ENCODE measurements around the gene OTOR.

OTOR gene

GRCh38 chr20:16714751-16715150 is 33.4 kb upstream of the OTOR start:
- Histone ChIP-seq H3K4me3 (ENCODE audit: low read length) (no peak overlapping the region), H3K79me2 (ENCODE audit: control insufficient read depth, insufficient read depth, low read length) (no peaks in the 10 kb centered on the region), H3K23ac (ENCODE audit: low read length) (no peak overlapping the region), H3K4me2 (ENCODE audit: low read length) (no peak overlapping the region), H3K36me3 (ENCODE audit: control insufficient read depth, insufficient read depth, low read length) (no peaks in the 10 kb centered on the region), H3K56ac (ENCODE audit: low read length) (no peak overlapping the region), H3K4ac (ENCODE audit: low read depth, low read length) (peak overlapping the region; percentile 36), H4K8ac (ENCODE audit: low read depth, low read length) (no peak overlapping the region), H3K4me1 (ENCODE audit: control insufficient read depth, low read depth, low read length) (no peaks in the 10 kb centered on the region), H2BK15ac (replicated peaks; ENCODE audit: low read depth) (no peak overlapping the region), H4K5ac (ENCODE audit: low read length) (no peak overlapping the region), H3K27ac (ENCODE audit: low read depth, low read length) (no peak overlapping the region), H2BK120ac (ENCODE audit: low read depth, low read length) (no peak overlapping the region), H2AK5ac (ENCODE audit: low read length) (no peak overlapping the region), H3K79me1 (ENCODE audit: low read length) (no peaks in the 10 kb centered on the region), H3K18ac (ENCODE audit: low read length) (no peak overlapping the region), H3K27me3 (ENCODE audit: insufficient read depth, low read length, poor library complexity) (no peaks in the 10 kb centered on the region), H2BK5ac (ENCODE audit: low read length) (no peak overlapping the region), H3K9ac (ENCODE audit: low read length) (no peak overlapping the region)
- DNase-seq: no peak
- no CpG with 5 or more reads among the region's 4 CpGs for WGBS (ENCODE audit: extremely low coverage, insufficient coverage, low lambda C conversion rate)

DNA sequence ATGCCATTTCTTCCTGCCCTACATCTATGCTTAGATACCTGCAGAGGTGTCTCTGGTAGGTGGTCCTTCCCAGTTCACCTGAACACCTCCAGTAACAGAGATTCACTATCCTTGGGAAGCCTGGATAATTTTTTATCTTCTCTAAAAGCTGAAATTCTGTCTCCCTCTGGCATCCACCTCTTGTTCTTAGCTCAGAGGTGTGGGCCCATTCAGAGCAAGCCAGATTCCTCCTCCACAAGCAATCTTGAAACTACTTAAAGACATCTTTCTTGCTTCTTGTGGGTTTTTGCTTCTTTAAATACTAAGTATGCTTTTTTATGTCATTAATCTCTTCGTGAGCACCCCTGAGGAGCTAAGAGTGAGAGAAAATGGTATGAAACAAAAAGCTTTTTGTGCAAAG is 28.7 kb upstream of the OTOR start:
- no peak overlapping the region for H4K5ac ChIP-seq (ENCODE audit: low read length)
- H3K56ac ChIP-seq (ENCODE audit: low read length): no peak overlapping the region
- no peak overlapping the region for H2BK120ac ChIP-seq (ENCODE audit: low read depth, low read length)
- no peaks in the 10 kb centered on the region for H3K79me2 ChIP-seq (ENCODE audit: control insufficient read depth, insufficient read depth, low read length)
- no peak overlapping the region for H2BK15ac ChIP-seq (replicated peaks; ENCODE audit: low read depth)
- H3K4me1 ChIP-seq (ENCODE audit: control insufficient read depth, low read depth, low read length): no peaks in the 10 kb centered on the region
- H4K8ac ChIP-seq (ENCODE audit: low read depth, low read length): no peak overlapping the region
- no peak overlapping the region for H2AK5ac ChIP-seq (ENCODE audit: low read length)
- H3K4me3 ChIP-seq (ENCODE audit: low read length): no peak overlapping the region
- H3K79me1 ChIP-seq (ENCODE audit: low read length): no peaks in the 10 kb centered on the region
- H3K4me2 ChIP-seq (ENCODE audit: low read length): no peak overlapping the region
- H3K27ac ChIP-seq (ENCODE audit: low read depth, low read length): no peak overlapping the region
- no peak overlapping the region for H3K18ac ChIP-seq (ENCODE audit: low read length)
- H3K23ac ChIP-seq (ENCODE audit: low read length): no peak overlapping the region
- H3K4ac ChIP-seq (ENCODE audit: low read depth, low read length): no peak overlapping the region
- WGBS (ENCODE audit: extremely low coverage, insufficient coverage, low lambda C conversion rate): no CpG with 5 or more reads among the region's 1 CpG
- no peak overlapping the region for H2BK5ac ChIP-seq (ENCODE audit: low read length)
- DNase-seq: no peak
- H3K27me3 ChIP-seq (ENCODE audit: insufficient read depth, low read length, poor library complexity): no peaks in the 10 kb centered on the region
- no peak overlapping the region for H3K9ac ChIP-seq (ENCODE audit: low read length)
- no peaks in the 10 kb centered on the region for H3K36me3 ChIP-seq (ENCODE audit: control insufficient read depth, insufficient read depth, low read length)

DNA sequence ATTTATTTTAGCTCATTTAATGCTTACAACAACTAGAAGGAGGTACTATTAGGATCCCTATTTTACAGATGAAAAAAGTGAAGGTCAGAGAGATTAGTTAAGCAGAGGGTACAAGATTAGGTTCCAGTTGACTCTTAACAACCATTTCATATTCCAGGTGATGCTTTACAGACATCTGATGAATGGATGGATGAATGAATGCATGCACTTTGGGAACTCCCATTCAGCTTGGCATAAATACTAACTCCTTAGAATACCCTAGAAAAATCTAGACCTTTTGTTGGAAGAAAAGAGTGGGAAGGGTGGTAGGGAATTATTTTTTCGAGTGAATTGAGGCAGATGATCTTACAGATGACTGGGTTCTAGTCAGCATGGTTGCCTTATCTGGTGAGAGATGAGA is 19.1 kb upstream of the OTOR start:
- Histone ChIP-seq H3K56ac (ENCODE audit: low read length) (peak overlapping the region; percentile 61), H2BK120ac (ENCODE audit: low read depth, low read length) (no peak overlapping the region), H3K18ac (ENCODE audit: low read length) (peak overlapping the region; percentile 52), H3K27ac (ENCODE audit: low read depth, low read length) (peak overlapping the region; percentile 1), H3K23ac (ENCODE audit: low read length) (no peak overlapping the region), H3K4me1 (ENCODE audit: control insufficient read depth, low read depth, low read length) (no peaks in the 10 kb centered on the region), H3K27me3 (ENCODE audit: insufficient read depth, low read length, poor library complexity) (no peaks in the 10 kb centered on the region), H3K4ac (ENCODE audit: low read depth, low read length) (peak overlapping the region; percentile 96), H3K4me3 (ENCODE audit: low read length) (no peak overlapping the region), H3K36me3 (ENCODE audit: control insufficient read depth, insufficient read depth, low read length) (no peaks in the 10 kb centered on the region), H3K9ac (ENCODE audit: low read length) (no peak overlapping the region), H3K79me1 (ENCODE audit: low read length) (peaks cover 9% of the 10 kb centered on the region), H4K5ac (ENCODE audit: low read length) (no peak overlapping the region), H2BK5ac (ENCODE audit: low read length) (peak overlapping the region; percentile 1), H4K8ac (ENCODE audit: low read depth, low read length) (peak overlapping the region; percentile 1), H3K79me2 (ENCODE audit: control insufficient read depth, insufficient read depth, low read length) (peaks cover 16% of the 10 kb centered on the region), H2AK5ac (ENCODE audit: low read length) (no peak overlapping the region), H2BK15ac (replicated peaks; ENCODE audit: low read depth) (no peak overlapping the region), H3K4me2 (ENCODE audit: low read length) (peak overlapping the region; percentile 4)
- no CpG with 5 or more reads among the region's 1 CpG for WGBS (ENCODE audit: extremely low coverage, insufficient coverage, low lambda C conversion rate)
- no peak for DNase-seq

DNA sequence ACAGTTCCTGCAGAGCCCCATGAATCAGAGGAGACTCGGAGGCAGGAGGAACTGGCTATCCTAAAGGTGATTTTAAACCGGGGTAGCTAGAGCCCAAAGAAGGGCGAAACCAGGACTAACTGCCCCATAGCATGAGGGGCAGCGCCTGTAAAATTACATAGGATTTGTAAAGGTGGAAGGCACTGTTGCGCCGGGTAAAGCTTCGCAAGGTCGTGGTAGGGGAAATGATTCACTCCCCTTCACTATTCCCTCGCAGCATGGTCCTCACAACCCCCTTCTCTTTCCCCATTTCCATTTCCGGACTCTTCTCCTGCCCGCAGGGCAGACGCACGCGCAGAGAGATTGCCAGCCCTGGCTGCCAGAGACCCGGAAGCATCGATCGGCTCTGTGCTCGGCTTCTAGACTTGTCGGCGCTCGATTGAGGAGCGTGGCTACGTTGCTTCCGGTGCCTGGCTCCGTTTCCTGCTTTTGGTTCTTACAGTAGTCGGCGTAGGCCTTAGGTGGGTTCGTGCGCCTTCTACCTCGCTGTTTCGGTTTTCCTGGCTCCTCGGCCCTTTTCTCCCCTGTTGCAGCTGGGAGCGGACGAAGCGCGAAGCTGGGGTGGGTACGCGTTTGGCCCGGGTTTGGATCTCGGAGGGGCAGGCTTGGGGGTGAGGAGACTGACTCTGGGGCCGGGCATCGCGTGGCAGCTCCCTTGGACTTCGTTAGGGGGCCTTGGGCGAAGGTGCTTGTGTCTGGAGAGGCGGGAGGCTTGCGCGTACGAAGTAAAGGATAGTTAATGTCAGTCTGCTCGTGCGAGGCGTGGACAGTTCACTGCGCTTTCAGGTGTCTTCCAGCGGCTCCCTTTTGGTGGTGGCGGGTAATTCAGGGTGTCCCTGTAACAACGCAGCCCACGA is 18.3 kb upstream of the OTOR start, which contains the start of gene SNRPB2:
SNRPB2 (plus strand) TSS at position 462 of the 896 bp plus-strand sequence. CDS start 1,677 bp downstream, outside the sequence.
- no CpG with 5 or more reads among the region's 57 CpGs for WGBS (ENCODE audit: extremely low coverage, insufficient coverage, low lambda C conversion rate)

DNA sequence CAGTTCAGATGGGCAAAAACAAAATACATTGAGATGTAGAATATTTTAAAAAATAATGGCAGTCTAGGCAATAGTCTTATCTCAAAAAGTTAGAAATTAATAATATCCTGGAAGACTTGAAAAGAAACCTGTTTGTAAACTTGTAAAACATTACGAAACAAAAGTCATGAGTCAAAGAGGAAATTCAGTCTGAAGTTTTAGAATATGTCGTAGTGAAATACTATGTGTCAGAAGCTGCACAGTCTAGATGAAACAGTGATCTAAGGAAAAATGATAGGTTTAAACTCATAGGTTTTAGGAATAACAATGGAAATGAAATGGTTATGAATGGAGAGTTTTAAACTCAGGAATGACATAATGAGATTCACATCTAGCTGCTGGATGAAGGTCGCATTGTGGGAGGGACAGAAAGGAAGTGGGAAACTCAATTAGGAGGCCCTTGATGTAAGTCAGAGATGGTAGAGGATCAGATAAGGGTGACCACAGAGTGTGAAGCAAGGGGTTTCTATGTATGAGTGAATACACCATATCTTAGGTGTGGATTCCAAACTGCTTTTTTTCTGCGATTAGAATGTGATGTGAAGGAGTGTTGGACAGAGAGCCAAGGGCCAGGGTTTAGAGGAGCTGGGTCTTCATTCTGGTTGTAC is 15.5 kb upstream of the OTOR start:
- Histone ChIP-seq H3K79me2 (ENCODE audit: control insufficient read depth, insufficient read depth, low read length) (peaks cover 24% of the 10 kb centered on the region), H3K4ac (ENCODE audit: low read depth, low read length) (no peak overlapping the region), H3K23ac (ENCODE audit: low read length) (no peak overlapping the region), H3K4me1 (ENCODE audit: control insufficient read depth, low read depth, low read length) (no peaks in the 10 kb centered on the region), H3K79me1 (ENCODE audit: low read length) (peaks cover 18% of the 10 kb centered on the region), H2BK15ac (replicated peaks; ENCODE audit: low read depth) (no peak overlapping the region), H3K27me3 (ENCODE audit: insufficient read depth, low read length, poor library complexity) (no peaks in the 10 kb centered on the region), H3K9ac (ENCODE audit: low read length) (no peak overlapping the region), H3K36me3 (ENCODE audit: control insufficient read depth, insufficient read depth, low read length) (peaks cover 2% of the 10 kb centered on the region), H2BK5ac (ENCODE audit: low read length) (no peak overlapping the region), H4K5ac (ENCODE audit: low read length) (no peak overlapping the region), H3K18ac (ENCODE audit: low read length) (no peak overlapping the region), H3K56ac (ENCODE audit: low read length) (no peak overlapping the region), H4K8ac (ENCODE audit: low read depth, low read length) (no peak overlapping the region), H2AK5ac (ENCODE audit: low read length) (no peak overlapping the region), H3K27ac (ENCODE audit: low read depth, low read length) (no peak overlapping the region), H3K4me3 (ENCODE audit: low read length) (no peak overlapping the region), H2BK120ac (ENCODE audit: low read depth, low read length) (no peak overlapping the region), H3K4me2 (ENCODE audit: low read length) (no peak overlapping the region)
- no CpG with 5 or more reads among the region's 4 CpGs for WGBS (ENCODE audit: extremely low coverage, insufficient coverage, low lambda C conversion rate)
- peak; percentile 61 for DNase-seq

More for the DNA sequence above, 18.3 kb upstream of the OTOR start, which contains the start of gene SNRPB2:
- Histone ChIP-seq H3K4me2 (ENCODE audit: low read length) (peak within 1 kb of the TSS; percentile 92), H3K4me3 (ENCODE audit: low read length) (peak within 1 kb of the TSS; percentile 79), H2BK5ac (ENCODE audit: low read length) (peak within 1 kb of the TSS; percentile 36), H4K8ac (ENCODE audit: low read depth, low read length) (peak within 1 kb of the TSS; percentile 1), H3K79me1 (ENCODE audit: low read length) (peaks cover 12% of the 10 kb centered on the region), H2AK5ac (ENCODE audit: low read length) (no peak within 1 kb of the TSS), H4K5ac (ENCODE audit: low read length) (no peak within 1 kb of the TSS), H3K27me3 (ENCODE audit: insufficient read depth, low read length, poor library complexity) (no peaks in the 10 kb centered on the region), H3K27ac (ENCODE audit: low read depth, low read length) (peak within 1 kb of the TSS; percentile 1), H3K4me1 (ENCODE audit: control insufficient read depth, low read depth, low read length) (no peaks in the 10 kb centered on the region), H3K18ac (ENCODE audit: low read length) (peak within 1 kb of the TSS; percentile 52), H3K23ac (ENCODE audit: low read length) (peak within 1 kb of the TSS; percentile 59), H3K56ac (ENCODE audit: low read length) (peak within 1 kb of the TSS; percentile 97), H3K4ac (ENCODE audit: low read depth, low read length) (peak within 1 kb of the TSS; percentile 96), H3K9ac (ENCODE audit: low read length) (peak within 1 kb of the TSS; percentile 87), H2BK15ac (replicated peaks; ENCODE audit: low read depth) (no peak within 1 kb of the TSS), H2BK120ac (ENCODE audit: low read depth, low read length) (no peak within 1 kb of the TSS), H3K36me3 (ENCODE audit: control insufficient read depth, insufficient read depth, low read length) (peaks cover under 1% of the 10 kb centered on the region), H3K79me2 (ENCODE audit: control insufficient read depth, insufficient read depth, low read length) (peaks cover 19% of the 10 kb centered on the region)
- DNase-seq: peak; percentile 99

Data from mesendoderm (in vitro differentiated cells).